Mesenchymal stem cell (in vitro differentiated cells and primary cell): ENCODE measurements around the gene FAM83F.
A peak's percentile ranks its signal among the peaks of the same experiment; 100 is the strongest.

Source experiments
- DNase-seq: peaks from one replicate; pipeline ENCODE4 v3.0.0-alpha.2; 2013
- H2AFZ ChIP-seq: one replicate; pipeline ENCODE4 v1.6.1; 2013; ENCODE audit warnings: low read depth, mild to moderate bottlenecking, control low read depth, inconsistent platforms, low read length, moderate library complexity
- H2AK5ac ChIP-seq: 2 replicates; pipeline ENCODE4 v1.6.1; 2013; ENCODE audit warnings: low read length, moderate library complexity, mild to moderate bottlenecking, inconsistent platforms; ENCODE audit not compliant: severe bottlenecking
- H2BK120ac ChIP-seq: one replicate; pipeline ENCODE4 v1.6.1; 2013; ENCODE audit warnings: low read depth, mild to moderate bottlenecking, inconsistent platforms, low read length, moderate library complexity
- H2BK12ac ChIP-seq, 2 experiments: one replicate each; pipeline ENCODE4 v1.6.1; 2013; ENCODE audit warnings: inconsistent platforms in 2 of 2, low read length in 2 of 2, mild to moderate bottlenecking in 2 of 2, moderate library complexity in 2 of 2, control low read depth in 1 of 2
- H2BK15ac ChIP-seq: one replicate; pipeline ENCODE4 v1.6.1; 2013; ENCODE audit warnings: mild to moderate bottlenecking, low read depth, inconsistent platforms; ENCODE audit not compliant: poor library complexity, severe bottlenecking
- H2BK5ac ChIP-seq: 2 replicates; pipeline ENCODE4 v1.6.1; 2013; ENCODE audit warnings: low read depth, mild to moderate bottlenecking, low read length, control low read depth, inconsistent platforms; ENCODE audit not compliant: poor library complexity, severe bottlenecking
- H3K14ac ChIP-seq, 2 experiments: one replicate each; pipeline ENCODE4 v1.6.1; 2013; ENCODE audit warnings: inconsistent platforms in 2 of 2, low read length in 2 of 2, control low read depth in 1 of 2, mild to moderate bottlenecking in 1 of 2, moderate library complexity in 1 of 2
- H3K18ac ChIP-seq, 2 experiments: one replicate each; pipeline ENCODE4 v1.6.1; 2013; ENCODE audit warnings: inconsistent platforms in 2 of 2, low read length in 2 of 2, control low read depth in 1 of 2, low read depth in 1 of 2, mild to moderate bottlenecking in 1 of 2
- H3K23ac ChIP-seq, 2 experiments: one replicate each; pipeline ENCODE4 v1.6.1; 2013; ENCODE audit warnings: inconsistent platforms in 2 of 2, low read length in 2 of 2, mild to moderate bottlenecking in 2 of 2, moderate library complexity in 2 of 2, control low read depth in 1 of 2
- H3K27ac ChIP-seq: 2 replicates; pipeline ENCODE4 v1.5.1; 2013; ENCODE audit warnings: mild to moderate bottlenecking, moderate library complexity, low read length, control low read depth, inconsistent platforms; ENCODE audit not compliant: poor library complexity, severe bottlenecking
- H3K27me3 ChIP-seq, 2 experiments: 2 replicates each; pipeline versions ENCODE4 v1.6.1 to v1.7.0; 2013; ENCODE audit warnings: low read length in 2 of 2, mild to moderate bottlenecking in 2 of 2, moderate library complexity in 2 of 2, control low read depth in 1 of 2, inconsistent platforms in 1 of 2; ENCODE audit not compliant: control insufficient read depth in 1 of 2, insufficient read depth in 1 of 2
- H3K36me3 ChIP-seq, 2 experiments: 2 replicates each; pipeline versions ENCODE4 v1.6.1 to v1.7.0; 2013; ENCODE audit warnings: low read length in 2 of 2, control low read depth in 1 of 2, inconsistent platforms in 1 of 2, low read depth in 1 of 2, mild to moderate bottlenecking in 1 of 2; ENCODE audit not compliant: insufficient read depth in 2 of 2, control insufficient read depth in 1 of 2
- H3K4ac ChIP-seq, 2 experiments: one replicate each; pipeline ENCODE4 v1.6.1; 2013; ENCODE audit warnings: inconsistent platforms in 2 of 2, low read length in 2 of 2, mild to moderate bottlenecking in 2 of 2, moderate library complexity in 2 of 2, control low read depth in 1 of 2, low read depth in 1 of 2
- H3K4me1 ChIP-seq: 2 replicates; pipeline ENCODE4 v1.6.1; 2013; ENCODE audit warnings: low read depth, low read length, control low read depth; ENCODE audit not compliant: control insufficient read depth, insufficient read depth
- H3K4me2 ChIP-seq: 2 replicates; pipeline ENCODE4 v1.6.1; 2013; ENCODE audit warnings: low read length, mild to moderate bottlenecking, inconsistent platforms; ENCODE audit not compliant: poor library complexity, severe bottlenecking
- H3K4me3 ChIP-seq, 2 experiments: 2 replicates each; pipeline versions ENCODE4 v1.5.1 to v1.7.0; 2013; ENCODE audit warnings: low read length in 2 of 2, mild to moderate bottlenecking in 2 of 2, control low read depth in 1 of 2, low read depth in 1 of 2; ENCODE audit not compliant: insufficient read depth in 1 of 2
- H3K79me1 ChIP-seq: replicated peaks from 2 replicates; pipeline ENCODE4 v1.6.1; 2013; ENCODE audit warnings: mild to moderate bottlenecking, control low read depth, low read length, inconsistent platforms; ENCODE audit not compliant: poor library complexity, severe bottlenecking
- H3K9ac ChIP-seq: 2 replicates; pipeline ENCODE4 v1.7.0; 2013; ENCODE audit warnings: mild to moderate bottlenecking, low read length, moderate library complexity
- H3K9me3 ChIP-seq: 2 replicates; pipeline ENCODE4 v1.7.0; 2013; ENCODE audit warnings: mild to moderate bottlenecking, low read length; ENCODE audit not compliant: control insufficient read depth
- H4K8ac ChIP-seq: one replicate; pipeline ENCODE4 v1.6.1; 2013; ENCODE audit warnings: inconsistent platforms, mild to moderate bottlenecking, low read length, moderate library complexity
- H4K91ac ChIP-seq: one replicate; pipeline ENCODE4 v1.6.1; 2013; ENCODE audit warnings: mild to moderate bottlenecking, low read length, inconsistent platforms
- whole genome bisulfite sequencing: methylation state at CpG from one replicate; pipeline ENCODE4 v1.1.7; 2013; ENCODE audit warnings: mixed read lengths; 5-methylcytosine and 5-hydroxymethylcytosine counted together

The FAM83F gene

DNA sequence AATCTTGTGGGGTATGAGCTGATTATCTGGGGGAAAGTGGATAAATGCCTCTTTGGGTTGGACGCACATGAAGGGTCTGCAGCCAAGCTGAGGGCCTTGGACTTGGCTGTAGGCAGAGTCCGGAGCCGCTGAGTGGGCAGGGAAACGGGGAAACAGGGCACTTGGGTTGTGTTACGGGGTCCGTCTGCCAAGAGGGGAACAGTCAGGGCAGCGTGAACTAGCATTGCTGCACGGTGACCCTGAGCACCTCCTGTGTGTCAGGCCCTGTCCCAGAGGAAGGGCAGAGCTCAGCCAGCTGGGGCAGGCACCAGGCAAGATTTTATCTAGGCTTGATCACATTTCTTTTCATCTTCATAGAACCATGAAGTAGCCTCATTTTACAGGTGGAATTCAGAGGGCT lies 11.9 kb downstream of the FAM83F start:
- Histone ChIP-seq H3K23ac (no peak overlapping the region), H2BK120ac (no peak overlapping the region), H3K9me3 (no peaks in the 10 kb centered on the region), H3K18ac (no peak overlapping the region), H2BK15ac (no peak overlapping the region), H2AK5ac (no peak overlapping the region), H3K9ac (no peak overlapping the region), H4K91ac (no peak overlapping the region), H3K4me3 (no peak overlapping the region), H2BK5ac (no peak overlapping the region), H3K4me2 (no peak overlapping the region), H3K36me3 (no peaks in the 10 kb centered on the region), H3K79me1 (no peaks in the 10 kb centered on the region), H3K4me1 (peaks cover 23% of the 10 kb centered on the region), H2AFZ (no peak overlapping the region), H2BK12ac (no peak overlapping the region), H3K27ac (no peak overlapping the region), H3K4ac (no peak overlapping the region), H3K14ac (no peak overlapping the region), H4K8ac (no peak overlapping the region), H3K27me3 (peaks cover 7 to 92% of the 10 kb centered on the region in 2 experiments)
- 91% methylated on average over 8 of the region's 8 CpGs for WGBS
- DNase-seq, result no peak

DNA sequence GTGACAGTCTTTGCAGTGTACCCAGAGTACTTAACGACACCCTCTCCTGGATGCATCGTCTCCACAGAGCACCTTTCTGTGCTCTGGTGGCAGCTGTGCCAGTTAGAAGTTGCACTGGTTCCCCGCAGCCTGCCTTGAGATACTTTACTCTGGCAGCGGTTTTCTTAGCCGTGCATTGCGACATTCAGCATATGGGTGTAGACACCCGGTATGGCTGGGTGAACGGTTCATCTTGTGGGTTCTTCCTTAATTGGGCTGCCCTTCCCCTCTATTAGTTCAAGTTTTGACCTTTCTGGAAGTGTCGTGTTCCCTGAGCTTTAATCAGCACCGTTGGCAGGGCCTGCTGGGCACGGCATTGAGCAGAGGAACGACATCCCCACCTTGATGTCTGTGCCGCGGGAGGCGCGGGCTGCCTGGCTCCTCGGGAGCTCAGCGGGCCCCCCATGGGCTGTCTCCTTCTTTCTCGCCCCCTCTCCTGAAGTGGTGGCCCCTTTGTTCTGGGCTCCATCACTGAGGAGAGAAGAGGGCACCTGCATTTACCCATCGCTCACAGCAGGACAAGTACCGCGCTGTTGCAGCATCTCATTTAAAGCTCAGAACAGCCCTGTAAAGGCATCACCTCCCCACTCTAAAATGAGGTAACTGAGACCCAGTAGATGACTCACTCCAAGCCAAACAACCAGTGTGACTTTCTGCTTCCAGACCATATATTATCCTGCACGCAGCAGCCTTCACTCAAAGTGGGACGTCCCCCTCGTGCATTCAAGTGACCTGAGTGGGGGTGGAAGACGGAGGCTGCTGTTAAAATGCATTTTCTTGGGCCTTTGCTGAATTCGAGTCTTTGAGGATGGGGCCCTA lies 13.3 kb downstream of the FAM83F start:
- H2BK5ac ChIP-seq, result no peak overlapping the region
- no peak overlapping the region for H3K14ac ChIP-seq
- no peak overlapping the region for H2BK15ac ChIP-seq
- H3K79me1 ChIP-seq, result no peaks in the 10 kb centered on the region
- H3K27me3 ChIP-seq, result peaks cover 7 to 83% of the 10 kb centered on the region in 2 experiments
- no peak overlapping the region for H2AK5ac ChIP-seq
- H3K18ac ChIP-seq, result no peak overlapping the region
- no peak overlapping the region for H4K91ac ChIP-seq
- no peak overlapping the region for H3K23ac ChIP-seq
- H3K9ac ChIP-seq, result no peak overlapping the region
- H3K4me3 ChIP-seq, result no peak overlapping the region
- no peak overlapping the region for H2BK120ac ChIP-seq
- H3K27ac ChIP-seq, result no peak overlapping the region
- DNase-seq, result no peak
- H3K4me2 ChIP-seq, result no peak overlapping the region
- no peaks in the 10 kb centered on the region for H3K9me3 ChIP-seq
- no peak overlapping the region for H2BK12ac ChIP-seq
- no peak overlapping the region for H2AFZ ChIP-seq
- no peak overlapping the region for H3K4ac ChIP-seq
- peaks cover 22% of the 10 kb centered on the region for H3K4me1 ChIP-seq
- no peak overlapping the region for H4K8ac ChIP-seq
- 87% methylated on average over 26 of the region's 27 CpGs for WGBS
- H3K36me3 ChIP-seq, result no peaks in the 10 kb centered on the region

DNA sequence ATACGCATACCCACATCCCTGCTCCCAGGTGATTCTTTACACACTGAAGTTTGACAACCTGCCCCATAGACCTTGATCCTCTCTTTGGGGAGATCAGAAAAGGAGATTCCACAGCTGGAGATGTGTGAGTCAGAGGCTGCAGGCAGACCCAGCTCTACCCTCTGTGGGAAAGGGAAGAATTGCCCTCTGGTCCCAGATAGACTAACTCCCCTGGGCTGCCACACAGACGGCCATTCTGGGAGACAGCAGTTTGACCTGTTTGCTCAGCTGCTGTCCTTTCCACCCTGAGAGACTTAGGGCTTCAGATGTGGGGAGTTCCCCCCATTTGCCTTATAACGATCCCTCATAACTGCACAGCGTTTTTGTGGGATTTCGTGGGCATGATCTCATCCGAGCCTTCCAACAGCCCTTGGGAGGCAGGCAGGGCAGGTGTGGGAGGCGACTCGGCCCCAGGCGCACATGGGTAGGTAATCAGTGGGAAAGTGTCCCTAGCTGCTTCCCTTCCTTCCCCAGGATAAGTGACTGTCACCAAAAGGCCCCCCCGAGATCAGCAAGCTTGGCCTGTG lies 14.1 kb downstream of the FAM83F start:
- no peak overlapping the region for H3K14ac ChIP-seq
- WGBS, result 73% methylated on average over 9 of the region's 10 CpGs

DNA sequence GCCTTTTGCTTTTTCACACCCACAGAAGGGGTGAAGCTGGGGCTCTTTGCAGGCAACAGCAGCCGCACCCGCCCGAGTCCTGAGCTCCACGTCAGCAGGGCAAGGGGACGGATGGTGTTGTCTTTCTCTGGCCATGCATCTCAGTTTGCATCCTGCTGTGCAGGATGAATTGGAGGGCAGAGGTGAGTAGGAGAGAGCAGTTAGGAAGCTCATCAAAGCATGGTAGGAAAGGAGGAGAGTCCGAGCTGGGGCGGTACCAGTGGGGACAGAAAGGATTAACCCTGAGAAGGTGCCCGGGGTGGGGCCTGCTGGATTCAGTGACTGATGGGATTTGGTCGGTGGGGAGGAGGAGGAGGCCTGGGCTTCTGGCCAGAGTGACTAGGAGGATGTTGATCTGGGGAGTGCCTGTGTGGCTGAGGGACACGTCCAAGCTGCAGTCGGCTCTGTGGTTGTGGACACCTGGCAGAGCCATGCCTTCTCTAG lies 14.6 kb downstream of the FAM83F start:
- WGBS, result 57% methylated on average over 11 of the region's 11 CpGs
- no peak for DNase-seq

More for the DNA sequence above, 14.1 kb downstream of the FAM83F start:
- Histone ChIP-seq H3K36me3 (no peaks in the 10 kb centered on the region), H2AK5ac (no peak overlapping the region), H3K4me1 (peaks cover 16% of the 10 kb centered on the region), H3K18ac (no peak overlapping the region), H2BK15ac (no peak overlapping the region), H3K4ac (no peak overlapping the region), H3K79me1 (no peaks in the 10 kb centered on the region), H2AFZ (no peak overlapping the region), H2BK120ac (no peak overlapping the region), H3K9ac (no peak overlapping the region), H2BK12ac (no peak overlapping the region), H3K9me3 (no peaks in the 10 kb centered on the region), H3K27ac (no peak overlapping the region), H4K8ac (no peak overlapping the region), H4K91ac (no peak overlapping the region), H3K4me2 (no peak overlapping the region), H3K4me3 (no peak overlapping the region), H3K23ac (no peak overlapping the region), H2BK5ac (no peak overlapping the region), H3K27me3 (peaks cover 7 to 81% of the 10 kb centered on the region in 2 experiments)
- no peak for DNase-seq

More for the DNA sequence above, 14.6 kb downstream of the FAM83F start:
- Histone ChIP-seq H2BK15ac (no peak overlapping the region), H4K91ac (peak overlapping the region; percentile 28), H3K27me3 (peaks cover 7 to 84% of the 10 kb centered on the region in 2 experiments), H3K18ac (no peak overlapping the region), H2AK5ac (no peak overlapping the region), H3K79me1 (no peaks in the 10 kb centered on the region), H2AFZ (no peak overlapping the region), H2BK12ac (no peak overlapping the region), H2BK120ac (no peak overlapping the region), H3K23ac (no peak overlapping the region), H3K4ac (no peak overlapping the region), H3K27ac (no peak overlapping the region), H3K4me1 (peaks cover 16% of the 10 kb centered on the region), H4K8ac (no peak overlapping the region), H3K36me3 (no peaks in the 10 kb centered on the region), H3K9me3 (no peaks in the 10 kb centered on the region), H3K4me2 (no peak overlapping the region), H3K14ac (no peak overlapping the region), H3K4me3 (no peak overlapping the region), H3K9ac (no peak overlapping the region), H2BK5ac (no peak overlapping the region)
